Nephron (organoid): ENCODE data around the gene ITFG2.

Experiments used
- H3K27ac Mint-ChIP-seq, 3 experiments: 2 replicates each; pipeline ENCODE4 v1.8.0; 2020; ENCODE audit warnings: mixed read lengths in 3 of 3, mild to moderate bottlenecking in 2 of 3, moderate library complexity in 1 of 3
- H3K27me3 Mint-ChIP-seq: 2 replicates; pipeline ENCODE4 v1.8.0; 2021; ENCODE audit warnings: low read depth, mild to moderate bottlenecking, moderate library complexity, mixed read lengths
- H3K36me3 Mint-ChIP-seq: 2 replicates; pipeline ENCODE4 v1.8.0; 2020; ENCODE audit warnings: low read depth, mixed read lengths
- H3K4me1 Mint-ChIP-seq: 2 replicates; pipeline ENCODE4 v1.8.0; 2020; ENCODE audit warnings: mixed read lengths
- H3K4me3 Mint-ChIP-seq, 3 experiments: 2 replicates each; pipeline ENCODE4 v1.8.0; 2020; ENCODE audit warnings: mild to moderate bottlenecking in 3 of 3, mixed read lengths in 3 of 3, moderate library complexity in 2 of 3
- H3K9me3 Mint-ChIP-seq: 2 replicates; pipeline ENCODE4 v1.8.0; 2020; ENCODE audit warnings: mixed read lengths
- CTCF ChIP-seq, 3 experiments: fragments of 200-600 bp; sonication (generic); IDR thresholded peaks; one replicate each; pipeline ENCODE4 v1.5.0; 2021; ENCODE audit warnings: antibody characterized with exemption in 3 of 3; ENCODE audit not compliant: unreplicated experiment in 3 of 3

ITFG2 gene

GRCh38 chr12:2793561-2793960 lies 18.9 kb upstream of the ITFG2 start:
- no peak overlapping the region for H3K27ac Mint-ChIP-seq
- H3K36me3 Mint-ChIP-seq: peaks cover 16% of the 10 kb centered on the region
- TF ChIP-seq CTCF (IDR thresholded peaks at IDR 0.05; ENCODE audit: unreplicated experiment in 3 of 3): no peak
- no peaks in the 10 kb centered on the region for H3K27me3 Mint-ChIP-seq
- H3K4me3 Mint-ChIP-seq: peak overlapping the region; percentile 78 to 86 (median 85)
- H3K4me1 Mint-ChIP-seq: peaks cover 13% of the 10 kb centered on the region
- H3K9me3 Mint-ChIP-seq: no peaks in the 10 kb centered on the region

GRCh38 chr12:2794191-2794735 lies 18.2 kb upstream of the ITFG2 start:
- Mint-ChIP-seq H3K4me3 (peak overlapping the region; percentile 78 to 86 (median 85)), H3K9me3 (no peaks in the 10 kb centered on the region), H3K36me3 (peaks cover 23% of the 10 kb centered on the region), H3K4me1 (peaks cover 13% of the 10 kb centered on the region), H3K27ac (no peak overlapping the region), H3K27me3 (no peaks in the 10 kb centered on the region)
- TF ChIP-seq CTCF (IDR thresholded peaks at IDR 0.05; ENCODE audit: unreplicated experiment in 3 of 3): no peak

DNA sequence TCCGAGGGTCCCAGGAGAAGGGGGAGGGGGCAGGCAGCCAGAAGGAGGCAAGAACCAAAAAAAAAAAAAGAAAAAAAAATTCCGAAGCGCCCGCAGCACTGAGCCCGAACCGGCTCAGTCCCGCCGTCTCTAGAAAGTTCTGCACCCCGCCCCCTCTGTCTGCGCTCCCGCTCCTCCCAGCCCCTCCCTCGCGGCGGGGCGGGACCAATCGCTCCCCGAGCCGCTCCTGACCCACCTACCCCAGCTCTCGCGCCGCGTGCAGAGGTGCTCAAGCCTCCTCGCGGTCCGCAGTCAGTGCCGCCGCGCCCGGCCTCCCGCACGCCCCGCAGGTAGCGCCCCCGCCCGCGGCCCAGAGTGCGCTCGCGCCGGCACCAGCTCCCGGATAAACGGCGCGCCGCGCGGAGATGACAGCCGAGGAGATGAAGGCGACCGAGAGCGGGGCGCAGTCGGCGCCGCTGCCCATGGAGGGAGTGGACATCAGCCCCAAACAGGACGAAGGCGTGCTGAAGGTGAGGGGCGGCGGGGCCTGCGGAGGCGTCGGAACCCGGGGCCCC lies 17.7 kb upstream of the ITFG2 start, which contains the start of gene FKBP4:
Gene FKBP4, plus strand, starts transcription at position 235 of the 554 bp plus-strand sequence. Its CDS starts 170 bp downstream, at position 405.
- peak within 1 kb of the TSS in 2 of 3 experiments; percentile 56 to 75 for H3K27ac Mint-ChIP-seq
- H3K9me3 Mint-ChIP-seq: no peaks in the 10 kb centered on the region
- H3K4me1 Mint-ChIP-seq: peaks cover 13% of the 10 kb centered on the region
- H3K4me3 Mint-ChIP-seq: peak within 1 kb of the TSS; percentile 94 to 99 (median 99)
- no peak for TF ChIP-seq CTCF (IDR thresholded peaks at IDR 0.05; ENCODE audit: unreplicated experiment in 3 of 3)
- H3K36me3 Mint-ChIP-seq: peaks cover 28% of the 10 kb centered on the region
- H3K27me3 Mint-ChIP-seq: no peaks in the 10 kb centered on the region

DNA sequence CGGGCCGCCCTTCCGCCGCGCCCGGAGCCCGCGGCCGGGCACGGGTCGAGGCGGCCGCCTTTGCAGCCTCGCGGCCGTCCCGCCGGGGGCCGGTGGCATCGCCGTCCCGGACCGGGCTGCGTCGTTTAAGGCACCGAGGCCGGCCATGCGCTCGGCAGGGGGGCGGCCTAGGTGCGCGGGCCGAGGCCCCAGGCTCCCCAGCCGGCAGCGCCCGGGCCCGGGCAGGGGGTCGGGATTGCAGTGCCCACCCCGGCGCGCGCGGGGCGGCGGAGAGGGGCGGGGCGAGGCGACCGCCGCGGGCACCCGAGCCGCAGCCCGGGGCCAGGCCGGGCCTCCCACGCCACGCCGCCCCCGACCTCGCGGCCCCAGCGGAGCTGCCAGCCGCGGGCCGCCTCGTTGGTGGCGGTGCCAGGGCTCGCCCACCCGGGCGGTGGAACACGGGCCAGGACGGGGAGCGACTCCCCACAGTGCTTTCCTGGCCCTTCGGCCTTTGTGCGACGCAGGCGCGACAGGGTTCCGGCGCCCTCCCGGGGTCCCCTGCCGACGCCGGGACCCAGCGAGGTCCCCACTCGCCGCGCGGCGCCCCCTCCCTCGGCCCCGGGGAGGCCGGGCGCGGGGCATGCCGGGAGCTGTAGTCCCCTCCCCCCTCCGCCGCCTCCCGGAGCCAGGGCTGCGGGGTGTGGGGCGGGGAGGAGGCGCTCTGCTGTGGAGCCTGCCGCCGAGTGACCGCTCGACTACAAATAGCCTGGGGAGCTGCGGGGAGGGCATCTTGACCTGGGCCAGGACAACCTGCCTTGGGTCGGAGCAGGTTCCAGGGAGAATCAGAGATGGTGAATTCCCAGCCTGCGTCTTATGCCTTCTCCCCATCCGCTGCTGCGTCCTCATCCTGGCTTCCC lies 16.9 kb upstream of the ITFG2 start:
- Mint-ChIP-seq H3K27me3 (no peaks in the 10 kb centered on the region), H3K4me1 (peaks cover 13% of the 10 kb centered on the region), H3K36me3 (peaks cover 35% of the 10 kb centered on the region), H3K9me3 (no peaks in the 10 kb centered on the region), H3K27ac (peak overlapping the region; percentile 78 to 96 (median 89)), H3K4me3 (peak overlapping the region; percentile 94 to 99 (median 99))
- no peak for TF ChIP-seq CTCF (IDR thresholded peaks at IDR 0.05; ENCODE audit: unreplicated experiment in 3 of 3)

DNA sequence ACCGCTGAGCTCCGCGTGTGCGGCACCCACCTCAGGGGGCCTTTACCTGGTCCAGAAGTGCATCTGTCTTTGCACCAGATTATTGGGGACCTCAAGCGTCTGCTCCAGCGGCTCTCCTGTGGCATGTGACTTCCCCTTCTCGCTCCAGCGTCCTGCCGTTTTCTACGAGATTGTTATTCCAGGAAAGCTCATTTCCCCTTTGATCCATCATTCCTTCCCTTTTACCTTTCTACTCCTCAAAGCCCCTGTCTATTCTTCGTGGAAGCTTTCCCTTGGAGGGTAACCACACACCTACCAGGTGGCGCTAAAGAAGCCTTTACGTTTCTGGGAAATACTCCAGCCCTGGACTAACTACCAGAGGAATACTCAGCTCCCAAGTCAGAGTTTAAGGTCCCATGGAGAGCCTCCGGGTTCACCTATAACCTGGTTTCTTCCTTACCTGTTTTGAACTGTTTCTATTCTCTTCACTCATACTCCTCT lies 16.2 kb upstream of the ITFG2 start:
- Mint-ChIP-seq H3K36me3 (peaks cover 42% of the 10 kb centered on the region), H3K4me3 (peak overlapping the region; percentile 94 to 99 (median 99)), H3K9me3 (no peaks in the 10 kb centered on the region), H3K27me3 (no peaks in the 10 kb centered on the region), H3K4me1 (peaks cover 13% of the 10 kb centered on the region), H3K27ac (peak overlapping the region; percentile 78 to 96 (median 89))
- no peak for TF ChIP-seq CTCF (IDR thresholded peaks at IDR 0.05; ENCODE audit: unreplicated experiment in 3 of 3)
